ENCODE measurements around the gene CPA1.

CPA1 gene

DNA sequence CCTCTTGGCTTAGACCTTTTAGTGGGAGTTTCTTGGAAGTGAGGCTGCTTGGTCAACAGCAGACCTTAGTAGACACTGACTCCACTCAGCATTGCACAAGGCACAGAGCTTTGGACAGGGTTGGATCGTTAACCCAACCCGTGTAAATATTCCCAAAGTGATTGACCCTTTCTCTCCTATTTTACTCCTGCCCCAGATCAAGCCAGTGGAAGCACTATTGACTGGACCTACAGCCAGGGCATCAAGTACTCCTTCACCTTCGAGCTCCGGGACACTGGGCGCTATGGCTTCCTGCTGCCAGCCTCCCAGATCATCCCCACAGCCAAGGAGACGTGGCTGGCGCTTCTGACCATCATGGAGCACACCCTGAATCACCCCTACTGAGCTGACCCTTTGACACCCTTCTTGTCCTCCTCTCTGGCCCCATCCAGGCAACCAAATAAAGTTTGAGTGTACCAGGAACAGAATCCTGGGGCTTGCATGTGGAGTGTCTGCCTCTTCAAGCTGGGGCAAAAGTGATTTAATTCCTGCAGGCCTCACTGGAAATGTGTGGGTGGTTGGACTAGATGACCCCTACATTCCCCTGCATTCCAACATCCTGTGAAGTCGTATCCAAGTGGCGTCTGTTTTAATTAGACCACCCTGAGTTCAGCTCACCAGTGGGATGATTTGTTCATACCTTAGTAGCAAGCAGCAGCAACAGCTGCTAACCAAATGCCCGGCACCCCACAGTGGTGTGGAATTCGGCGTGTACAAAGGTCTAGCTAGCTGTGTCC, 7.5 kb downstream of the CPA1 start:
- no peak for DNase-seq
- in situ Hi-C loops (cut with MboI; ENCODE audit: low pct_unique_long_range_greater_than_20kb, low sequenced_read_pairs), result no loop called here

DNA sequence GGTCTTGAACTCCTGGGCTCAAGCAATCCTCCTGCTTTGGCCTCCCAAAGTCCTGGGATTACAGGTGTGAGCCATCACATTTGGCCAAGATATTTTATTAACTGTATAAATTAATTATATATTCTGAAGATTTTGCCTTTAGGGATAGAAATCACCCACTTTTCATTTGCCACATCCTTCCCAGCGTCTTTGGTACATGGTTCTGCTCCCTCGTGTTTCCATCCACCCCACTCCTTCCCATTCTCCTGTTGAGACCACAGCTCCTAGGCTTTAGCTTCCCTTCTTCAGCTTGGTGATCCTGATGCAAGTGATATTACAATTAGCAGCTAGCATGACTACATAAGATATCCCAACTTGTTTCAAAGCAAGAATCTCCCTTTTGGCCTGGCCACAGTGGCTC, 8.4 kb downstream of the CPA1 start:
- DNase-seq, result no peak
- in situ Hi-C loops (cut with MboI; ENCODE audit: low pct_unique_long_range_greater_than_20kb, low sequenced_read_pairs), result no loop called here

DNA sequence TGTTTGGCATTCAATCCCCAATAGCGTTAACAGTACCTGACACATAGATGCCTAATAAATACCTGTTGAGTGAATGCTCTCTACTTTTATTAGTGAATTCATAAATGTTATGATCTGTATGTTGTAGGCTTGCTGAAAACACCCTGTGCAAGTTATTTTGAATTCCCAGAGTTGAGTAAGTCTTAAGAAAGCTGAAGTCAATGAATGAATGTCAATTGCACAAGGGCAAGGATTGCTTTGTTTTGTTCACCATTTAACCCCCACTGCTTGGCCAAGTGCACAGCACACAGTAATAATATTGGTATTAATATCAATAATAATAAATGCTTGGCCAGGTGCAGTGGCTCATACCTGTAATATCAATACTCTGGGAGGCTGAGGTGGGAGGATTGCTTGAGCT, 10.2 kb downstream of the CPA1 start:
- no peak for DNase-seq
- in situ Hi-C loops (cut with MboI; ENCODE audit: low pct_unique_long_range_greater_than_20kb, low sequenced_read_pairs), result no loop called here

DNA sequence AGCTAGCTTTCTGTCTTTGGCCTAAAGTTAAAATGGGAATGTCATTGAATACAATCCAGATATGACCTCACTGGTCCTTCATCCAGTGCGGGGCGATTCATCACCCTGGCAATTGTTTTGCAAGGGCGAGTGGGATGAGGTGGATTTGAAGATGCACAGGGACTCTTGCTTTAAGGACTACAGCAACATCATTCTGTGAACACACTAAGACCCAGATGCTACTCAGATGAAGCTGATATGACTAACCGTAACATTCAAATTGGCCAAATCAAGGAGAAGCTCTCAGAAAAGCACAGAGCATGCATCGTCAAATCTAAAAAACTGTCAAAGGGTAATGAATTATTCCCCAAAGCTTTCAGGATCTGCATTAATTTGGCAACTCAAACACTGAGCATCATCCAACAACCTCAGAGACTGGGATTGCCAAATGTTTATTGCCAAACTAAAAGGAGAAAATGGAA, 12.8 kb downstream of the CPA1 start:
- in situ Hi-C loops (cut with MboI; ENCODE audit: low pct_unique_long_range_greater_than_20kb, low sequenced_read_pairs), result no loop called here
- no peak for DNase-seq

DNA sequence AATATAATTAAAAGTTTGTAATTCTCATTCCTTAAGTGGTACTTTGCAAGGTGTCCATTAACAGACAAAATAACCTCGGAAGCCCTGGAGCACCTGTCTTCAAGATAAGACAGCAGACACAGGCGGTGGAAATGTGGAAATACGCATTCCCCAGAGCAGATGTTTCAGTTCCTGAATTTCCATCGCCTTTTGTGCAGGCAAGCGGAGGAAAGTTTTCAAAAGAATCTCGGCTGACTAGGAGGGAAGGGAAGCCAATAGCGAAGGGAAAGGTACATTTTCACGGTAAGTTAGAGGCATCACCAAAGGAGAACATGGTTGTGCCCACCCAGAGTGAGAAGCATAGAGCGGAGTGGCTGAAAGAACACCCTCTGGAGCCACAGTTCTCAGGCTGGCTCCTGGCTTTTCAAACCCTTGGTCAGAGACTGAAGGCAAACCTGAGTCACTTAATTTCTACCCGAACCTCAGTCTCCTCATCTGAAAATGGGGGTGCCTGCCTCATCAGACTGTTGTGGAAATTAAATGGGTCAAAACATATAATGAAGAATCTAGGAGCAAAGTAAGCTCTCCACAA, 13.6 kb downstream of the CPA1 start:
- DNase-seq, result peak; percentile 81
- in situ Hi-C loops (cut with MboI; ENCODE audit: low pct_unique_long_range_greater_than_20kb, low sequenced_read_pairs), result no loop called here

DNA sequence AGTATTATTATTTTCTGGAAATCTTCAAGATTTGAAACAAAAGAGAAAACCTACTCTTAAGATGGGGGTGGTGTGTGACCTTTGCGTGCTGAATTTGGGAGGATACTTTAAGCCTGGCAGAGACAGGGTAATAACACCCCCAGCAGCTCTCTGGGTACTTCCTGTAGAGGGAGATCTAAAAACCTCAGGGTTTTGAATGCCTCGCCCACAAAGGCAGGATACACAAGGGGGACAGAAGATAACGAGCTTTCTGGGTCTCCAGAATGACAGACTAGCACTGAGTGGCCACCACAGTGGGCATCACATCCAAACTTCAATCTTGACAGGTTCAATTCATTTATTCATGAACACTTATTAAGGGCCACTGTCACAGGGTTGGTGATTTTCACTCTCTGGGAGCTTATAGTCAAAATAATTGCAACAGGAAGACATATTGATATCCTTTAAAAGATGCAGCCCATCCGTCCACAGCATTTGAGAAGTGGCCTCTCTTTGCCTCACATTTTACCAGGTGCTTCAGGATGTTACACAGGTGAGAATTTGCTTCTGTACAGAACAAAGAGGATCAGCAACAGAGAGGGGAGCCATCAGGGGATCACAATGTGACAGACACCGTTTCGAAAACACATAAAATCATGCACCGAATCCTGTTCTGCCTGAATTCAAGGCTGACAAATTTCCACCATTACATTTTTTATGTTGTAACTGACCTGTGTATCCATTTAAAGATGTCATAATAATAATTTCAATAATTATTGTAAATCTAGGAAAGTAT, 14.3 kb downstream of the CPA1 start:
- in situ Hi-C loops (cut with MboI; ENCODE audit: low pct_unique_long_range_greater_than_20kb, low sequenced_read_pairs), result no loop called here
- DNase-seq, result peak; percentile 73

DNA sequence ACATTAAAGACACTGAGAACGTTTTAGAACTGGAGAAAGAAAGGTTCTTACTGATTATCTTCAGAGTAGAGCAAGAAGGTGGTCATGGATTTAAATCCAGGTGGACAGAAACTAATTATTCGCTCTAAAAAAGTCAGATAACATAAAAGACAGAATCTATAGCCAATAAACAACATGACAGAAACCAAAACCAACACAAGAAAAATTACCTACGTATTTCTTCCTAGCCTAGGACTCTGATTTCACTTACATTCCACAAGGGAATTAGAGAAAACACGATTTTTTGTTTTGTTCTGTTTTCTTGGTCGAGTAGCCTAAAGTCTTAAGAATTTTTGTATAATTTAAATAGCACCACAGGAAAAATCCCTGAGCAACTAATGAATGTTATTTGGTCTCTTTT, 15.1 kb downstream of the CPA1 start:
- no peak for DNase-seq
- in situ Hi-C loops (cut with MboI; ENCODE audit: low pct_unique_long_range_greater_than_20kb, low sequenced_read_pairs), result no loop called here

DNA sequence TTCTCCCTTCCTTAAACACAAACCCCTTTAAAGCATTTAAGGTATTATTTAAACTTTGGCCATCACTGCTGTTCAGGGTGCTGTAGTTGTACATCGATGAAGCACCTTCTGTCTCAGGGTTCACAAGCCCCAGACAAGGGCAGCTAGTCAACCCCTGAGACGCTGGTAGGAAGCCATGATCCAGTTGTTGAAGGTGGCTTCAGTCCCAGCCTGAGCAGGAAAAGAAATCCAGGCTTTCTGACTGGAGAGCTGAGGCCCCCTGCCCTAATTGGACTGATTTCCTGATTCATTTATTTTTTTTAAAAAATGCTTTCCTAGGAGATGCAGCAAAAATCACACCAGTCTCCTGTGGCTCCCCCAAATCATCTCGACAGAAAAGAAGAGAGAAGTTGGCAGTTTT, 15.8 kb downstream of the CPA1 start:
- in situ Hi-C loops (cut with MboI; ENCODE audit: low pct_unique_long_range_greater_than_20kb, low sequenced_read_pairs), result no loop called here
- no peak for DNase-seq

DNA sequence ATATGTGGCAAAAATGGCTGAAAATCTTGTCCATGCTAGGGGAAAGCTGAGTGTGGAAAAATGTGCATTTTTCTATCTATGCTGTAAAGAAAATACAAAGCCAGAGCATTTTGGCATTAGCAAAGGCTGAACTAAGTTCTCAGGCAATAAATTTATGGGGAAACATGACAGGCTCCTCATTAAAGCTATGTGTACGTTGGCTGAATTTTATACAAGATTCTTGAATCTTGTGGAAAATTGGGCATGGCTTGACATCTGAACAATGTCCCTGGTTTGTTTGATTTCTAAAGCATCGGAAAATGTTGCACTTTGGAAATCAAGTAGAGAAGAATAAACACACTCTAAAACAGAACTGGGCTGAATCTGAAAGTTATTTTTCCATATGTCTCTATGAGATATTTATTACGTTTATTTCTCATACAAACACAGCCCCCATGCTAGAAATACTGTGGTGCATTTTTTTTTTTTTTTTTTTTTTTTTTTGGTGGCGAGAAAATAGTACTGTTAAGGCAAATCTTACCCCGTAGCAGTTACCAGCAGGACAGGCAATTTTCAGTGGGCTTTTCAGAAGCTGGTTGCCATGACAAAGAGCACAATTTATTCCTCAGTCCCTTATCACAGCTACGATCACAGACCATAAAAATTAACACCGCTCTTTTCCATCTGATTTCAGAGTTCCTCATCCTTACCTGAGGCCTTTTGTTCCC, 16.9 kb downstream of the CPA1 start:
- in situ Hi-C loops (cut with MboI; ENCODE audit: low pct_unique_long_range_greater_than_20kb, low sequenced_read_pairs), result no loop called here
- DNase-seq, result no peak

DNA sequence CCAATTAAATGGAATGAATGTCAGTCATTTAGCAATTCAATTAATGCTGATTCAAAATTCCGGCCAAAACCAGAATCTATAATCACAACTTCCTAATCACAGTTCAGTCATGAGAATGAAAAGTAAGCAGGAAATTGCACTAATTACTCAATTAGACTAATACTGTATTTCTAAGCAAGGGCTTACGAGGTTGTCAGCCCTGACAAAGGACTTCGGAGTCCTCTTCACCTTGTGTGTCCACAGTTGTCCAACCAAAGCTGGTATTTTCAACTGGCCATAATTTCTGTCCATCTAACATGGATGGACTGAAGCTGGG, 17.4 kb downstream of the CPA1 start:
- DNase-seq, result no peak
- in situ Hi-C loops (cut with MboI; ENCODE audit: low pct_unique_long_range_greater_than_20kb, low sequenced_read_pairs), result no loop called here

DNA sequence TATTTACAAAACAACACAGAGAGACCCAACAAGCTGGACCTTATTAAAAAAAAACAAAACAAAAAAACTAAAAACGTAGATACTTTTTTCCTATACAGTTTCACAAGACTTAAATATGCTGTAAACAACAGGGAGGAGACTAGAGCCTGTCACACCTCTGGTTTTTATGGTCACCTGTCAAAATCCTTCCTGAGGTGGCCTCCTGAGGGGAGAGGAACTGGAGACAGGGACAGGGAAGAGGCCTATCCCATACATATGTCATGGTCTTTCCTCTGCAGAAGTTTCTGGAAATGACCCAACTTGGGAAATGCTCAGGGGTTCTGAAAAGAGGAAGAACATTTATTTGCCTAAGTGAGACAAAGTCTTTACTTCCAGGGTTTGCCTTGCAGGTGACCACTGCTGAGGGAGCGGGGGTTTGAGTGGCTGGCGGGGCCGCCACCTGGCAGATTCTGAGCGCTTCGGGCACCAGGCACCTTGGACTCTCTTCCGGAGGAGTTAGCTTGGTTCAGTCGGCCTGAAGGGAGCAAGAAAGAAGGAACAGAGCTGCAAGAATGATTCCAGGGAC, 18.3 kb downstream of the CPA1 start:
- in situ Hi-C loops (cut with MboI; ENCODE audit: low pct_unique_long_range_greater_than_20kb, low sequenced_read_pairs), result no loop called here
- peak; percentile 62 for DNase-seq

DNA sequence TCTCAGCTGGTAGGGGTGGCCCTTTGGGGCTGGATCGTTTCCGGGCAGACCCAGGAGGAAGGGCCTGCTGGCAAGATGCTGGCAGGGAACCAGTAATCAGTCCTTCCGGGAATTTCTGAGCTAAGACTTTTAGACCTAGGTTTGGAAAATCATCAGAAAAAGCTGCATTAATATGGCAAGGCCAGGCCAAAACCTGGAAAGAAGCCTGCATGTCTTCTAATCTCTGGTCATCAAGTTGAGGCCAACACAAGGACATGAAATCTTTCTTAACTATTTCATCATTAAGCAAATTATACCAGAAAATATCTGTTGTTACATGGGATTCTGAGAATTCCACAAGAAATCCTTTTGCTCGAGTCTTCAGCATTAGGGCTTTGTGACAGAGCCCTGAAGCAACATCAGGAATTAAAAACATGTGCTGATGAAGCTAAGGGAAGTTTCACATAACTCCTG, 19.9 kb downstream of the CPA1 start:
- no peak for DNase-seq
- in situ Hi-C loops (cut with MboI; ENCODE audit: low pct_unique_long_range_greater_than_20kb, low sequenced_read_pairs), result no loop called here

DNA sequence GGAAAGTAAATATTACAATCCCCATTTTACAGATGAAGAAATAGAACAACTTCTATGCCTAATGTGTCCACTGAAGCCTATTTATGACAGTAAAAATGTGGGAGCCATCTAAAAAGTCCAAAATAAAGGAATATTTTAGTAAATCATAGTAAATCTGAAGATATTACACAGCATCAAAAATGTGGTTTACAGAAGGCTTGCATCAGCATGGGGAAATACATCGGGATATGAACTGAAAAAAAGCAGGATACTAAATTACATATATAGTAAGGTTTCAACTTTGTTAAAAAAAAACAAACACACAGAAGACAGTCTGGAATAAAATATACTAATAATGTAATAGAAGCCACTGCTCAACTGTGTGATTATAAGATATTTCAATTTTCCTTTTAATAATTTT, 20.8 kb downstream of the CPA1 start:
- in situ Hi-C loops (cut with MboI; ENCODE audit: low pct_unique_long_range_greater_than_20kb, low sequenced_read_pairs), result no loop called here
- no peak for DNase-seq

DNA sequence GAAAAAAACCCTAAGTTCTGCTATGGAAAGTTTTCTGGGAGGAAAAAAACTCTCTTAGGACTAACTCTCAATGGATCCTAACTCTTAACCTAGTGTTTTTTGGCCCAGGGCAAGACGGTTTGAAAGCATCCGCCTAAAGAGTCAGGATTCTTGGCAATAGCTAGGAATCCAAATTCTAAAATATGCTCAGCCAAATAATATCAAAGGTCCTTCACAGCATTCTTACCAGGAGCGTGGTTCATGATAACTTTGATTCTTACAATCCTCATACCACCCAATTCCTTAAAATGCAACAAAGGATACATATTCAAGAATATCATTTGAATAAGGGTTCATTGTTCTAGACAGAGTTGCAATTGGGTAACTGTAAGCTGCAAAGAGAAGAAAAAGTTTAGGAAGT, 21.3 kb downstream of the CPA1 start:
- DNase-seq, result no peak
- in situ Hi-C loops (cut with MboI; ENCODE audit: low pct_unique_long_range_greater_than_20kb, low sequenced_read_pairs), result no loop called here

DNA sequence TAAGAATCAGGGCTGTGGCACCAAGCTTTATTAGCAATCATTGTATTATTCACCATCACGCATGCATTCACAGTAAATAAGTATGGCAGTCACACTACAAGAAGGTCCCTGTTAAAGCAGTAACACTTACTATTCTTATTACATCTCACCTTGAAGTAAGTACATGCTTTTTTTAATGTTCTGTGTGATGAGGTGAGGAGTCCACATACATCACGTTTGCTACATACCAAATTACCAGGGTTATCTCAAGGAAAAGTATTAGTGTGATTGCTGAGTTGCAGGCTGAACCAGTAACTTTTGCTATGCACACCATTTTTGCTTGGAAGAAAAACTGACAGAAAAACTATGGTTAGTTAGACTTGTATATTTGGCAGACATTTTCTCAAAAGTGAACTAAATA, 24.7 kb downstream of the CPA1 start:
- DNase-seq, result no peak
- in situ Hi-C loops (cut with MboI; ENCODE audit: low pct_unique_long_range_greater_than_20kb, low sequenced_read_pairs), result no loop called here

DNA sequence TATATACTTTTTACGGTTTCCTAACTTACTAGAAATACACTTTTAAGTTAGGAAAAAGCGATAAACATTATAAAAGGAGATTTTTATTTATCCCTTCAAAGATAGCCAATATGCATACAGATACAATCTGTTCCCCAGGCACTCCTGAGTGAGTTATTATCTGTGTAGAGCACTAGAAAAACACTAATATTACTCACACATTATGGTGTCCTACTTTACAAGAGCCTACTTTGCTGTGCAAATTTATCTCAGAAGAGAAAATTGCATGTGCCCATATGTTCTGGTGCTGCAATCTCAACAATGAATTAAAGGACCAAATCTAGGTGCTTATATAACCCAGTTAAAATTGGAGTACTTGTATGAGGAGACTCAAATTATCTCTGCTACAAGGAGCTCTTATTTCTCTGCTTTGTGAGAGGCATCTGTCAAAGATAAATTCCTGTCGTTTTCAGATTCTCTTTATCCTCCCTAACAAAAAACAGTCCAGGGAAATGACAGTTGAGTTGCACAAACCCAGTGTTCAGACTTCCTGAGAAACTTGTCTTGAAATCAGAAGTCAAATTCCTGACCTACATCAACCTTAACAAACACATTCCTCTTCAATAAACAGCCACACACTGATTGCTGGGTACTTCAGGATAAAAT, 28.9 kb downstream of the CPA1 start:
- DNase-seq, result no peak
- in situ Hi-C loops (cut with MboI; ENCODE audit: low pct_unique_long_range_greater_than_20kb, low sequenced_read_pairs), result no loop called here

DNA sequence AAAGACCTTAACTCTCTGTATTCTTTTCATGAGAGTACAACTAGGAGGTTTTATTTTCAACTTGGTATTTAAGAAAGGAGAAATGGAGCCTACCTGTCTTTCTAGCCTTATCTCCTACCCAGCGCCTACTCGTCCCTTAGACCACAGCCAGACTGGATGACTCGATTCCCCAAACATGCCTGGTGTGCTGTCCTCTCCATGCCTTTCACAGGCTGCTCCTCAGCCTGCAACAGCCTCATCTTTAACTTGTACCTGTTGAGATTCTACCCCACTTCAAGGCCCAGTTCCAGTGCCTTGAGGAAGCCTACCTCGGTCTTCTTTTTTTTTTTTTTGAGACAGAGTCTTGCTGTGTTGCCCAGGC, 29.4 kb downstream of the CPA1 start:
- in situ Hi-C loops (cut with MboI; ENCODE audit: low pct_unique_long_range_greater_than_20kb, low sequenced_read_pairs), result no loop called here
- no peak for DNase-seq

DNA sequence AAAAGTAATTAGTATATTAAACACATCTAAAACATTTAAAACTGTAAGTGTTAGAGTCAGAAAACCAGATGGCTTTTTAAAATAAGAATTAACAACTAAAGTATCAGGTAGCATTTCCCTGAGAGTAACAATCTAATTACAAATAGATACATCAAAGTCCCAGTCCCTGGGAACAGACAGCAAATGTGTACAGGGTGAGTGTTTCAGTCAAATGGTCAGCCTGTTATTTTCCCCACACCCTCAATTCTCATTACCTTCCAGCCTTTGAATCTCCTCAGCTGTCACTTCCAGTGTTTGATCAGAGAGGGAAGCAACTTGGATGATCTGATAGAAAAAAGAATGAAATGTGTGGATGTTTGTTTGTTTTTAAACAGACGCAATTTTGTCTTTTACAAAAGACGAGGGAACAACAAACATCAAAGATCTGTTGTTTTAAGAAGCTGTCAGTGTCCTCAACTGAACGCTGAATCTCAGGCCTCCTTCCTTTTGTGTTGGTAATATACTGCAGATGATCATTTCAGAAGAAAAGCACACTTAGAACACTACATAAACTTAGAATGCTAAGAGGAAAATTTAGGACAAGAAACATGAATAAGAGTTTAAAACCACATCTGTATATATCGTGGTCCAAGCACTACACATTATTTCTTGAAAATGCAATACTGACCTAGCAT, 30.7 kb downstream of the CPA1 start:
- DNase-seq, result no peak
- in situ Hi-C loops (cut with MboI; ENCODE audit: low pct_unique_long_range_greater_than_20kb, low sequenced_read_pairs), result no loop called here

DNA sequence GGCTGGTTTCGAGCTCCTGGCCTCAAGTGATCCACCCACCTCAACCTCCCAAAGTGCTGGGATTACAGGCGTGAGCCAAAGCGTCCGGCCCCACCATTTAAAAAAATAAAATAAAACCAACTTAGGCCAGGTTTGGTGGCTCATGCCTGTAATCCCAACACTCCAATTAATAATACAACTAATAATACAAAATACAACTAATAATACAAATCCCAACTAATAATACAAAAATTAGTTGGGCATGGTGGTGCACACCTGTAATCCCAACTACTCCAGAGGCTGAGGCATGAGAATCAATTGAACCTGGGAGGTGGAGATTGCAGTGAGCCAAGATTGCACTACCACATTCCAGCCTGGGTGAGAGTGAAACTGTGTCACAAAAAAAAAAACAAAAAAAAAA, 32.9 kb downstream of the CPA1 start:
- in situ Hi-C loops (cut with MboI; ENCODE audit: low pct_unique_long_range_greater_than_20kb, low sequenced_read_pairs), result no loop called here
- no peak for DNase-seq
